Central memory CD4-positive, alpha-beta T cell (primary cell): Measurements from ENCODE around the gene GAD1.

Source experiments
- DNase-seq: peaks from one replicate; pipeline ENCODE4 v3.0.0; 2022

The GAD1 gene

GRCh38 chr2:170897108-170897507, 80.4 kb downstream of the GAD1 start:
- DNase-seq: no peak

- no peak for DNase-seq
Observed at GRCh38 chr2:170905864-170906263, 89.2 kb downstream of the GAD1 start.
